Measurements from ENCODE around the gene BZW1.
A peak's percentile ranks its signal among the peaks of the same experiment; 100 is the strongest.

Gene BZW1

GRCh38 chr2:200811333-200812121 lies at the start of gene BZW1:
BZW1 (plus strand) TSS chr2:200811910; CDS start chr2:200813218, 1,308 bp downstream.
- peak; percentile 94 to 99 (median 96) for DNase-seq

GRCh38 chr2:200762127-200762526 lies 49.6 kb upstream of the BZW1 start:
- intact Hi-C loops (cut with DNase I), result no loop called here
- no peak for DNase-seq

More at GRCh38 chr2:200811333-200812121, at the start of gene BZW1:
- intact Hi-C loops (cut with DNase I), result loop anchor here (2.0 kb wide), 1 partner anchor 99 kb away; no protein-coding TSS in a partner anchor

GRCh38 chr2:200763422-200763821 lies 48.3 kb upstream of the BZW1 start:
- intact Hi-C loops (cut with DNase I), result no loop called here
- no peak for DNase-seq

- intact Hi-C loops (cut with DNase I), result no loop called here
- no peak for DNase-seq
Observed at GRCh38 chr2:200765139-200765951, 46.4 kb upstream of the BZW1 start.

- intact Hi-C loops (cut with DNase I), result no loop called here
- DNase-seq, result no peak
Observed at GRCh38 chr2:200765995-200766660, 45.6 kb upstream of the BZW1 start.

- intact Hi-C loops (cut with DNase I), result no loop called here
- DNase-seq, result no peak
Observed at GRCh38 chr2:200767111-200767885, 44.4 kb upstream of the BZW1 start.

GRCh38 chr2:200770847-200771246 lies 40.9 kb upstream of the BZW1 start:
- DNase-seq, result no peak
- intact Hi-C loops (cut with DNase I), result no loop called here

- intact Hi-C loops (cut with DNase I), result no loop called here
- no peak for DNase-seq
Observed at GRCh38 chr2:200772620-200773019, 39.1 kb upstream of the BZW1 start.

GRCh38 chr2:200773083-200773482 lies 38.6 kb upstream of the BZW1 start:
- DNase-seq, result no peak
- intact Hi-C loops (cut with DNase I), result no loop called here

GRCh38 chr2:200774920-200775319 lies 36.8 kb upstream of the BZW1 start:
- DNase-seq, result no peak
- intact Hi-C loops (cut with DNase I), result no loop called here

GRCh38 chr2:200777275-200777674 lies 34.4 kb upstream of the BZW1 start:
- DNase-seq, result no peak
- intact Hi-C loops (cut with DNase I), result no loop called here

GRCh38 chr2:200778038-200778437 lies 33.7 kb upstream of the BZW1 start:
- no peak for DNase-seq
- intact Hi-C loops (cut with DNase I), result no loop called here

GRCh38 chr2:200779214-200779613 lies 32.5 kb upstream of the BZW1 start:
- DNase-seq, result no peak
- intact Hi-C loops (cut with DNase I), result no loop called here

GRCh38 chr2:200781616-200782015 lies 30.1 kb upstream of the BZW1 start:
- intact Hi-C loops (cut with DNase I), result no loop called here
- no peak for DNase-seq

GRCh38 chr2:200782251-200782650 lies 29.5 kb upstream of the BZW1 start:
- intact Hi-C loops (cut with DNase I), result no loop called here

GRCh38 chr2:200784215-200784614 lies 27.5 kb upstream of the BZW1 start:
- no peak for DNase-seq
- intact Hi-C loops (cut with DNase I), result no loop called here

More at GRCh38 chr2:200782251-200782650, 29.5 kb upstream of the BZW1 start:
- DNase-seq, result no peak

- intact Hi-C loops (cut with DNase I), result no loop called here
- DNase-seq, result no peak
Observed at GRCh38 chr2:200786423-200786822, 25.3 kb upstream of the BZW1 start.

GRCh38 chr2:200786826-200787225 lies 24.9 kb upstream of the BZW1 start:
- DNase-seq, result no peak
- intact Hi-C loops (cut with DNase I), result no loop called here

GRCh38 chr2:200787351-200788120 lies 24.2 kb upstream of the BZW1 start:
- DNase-seq, result peak in 1 of 10 donors; percentile 8
- intact Hi-C loops (cut with DNase I), result no loop called here
